T-helper 2 cell treated with Interferon-gamma antibody and Interleukin-4, amounts not matched to agents 5 μg/mL and 100 μg/mL, for 36 hours (primary cell): ENCODE data around the gene VIPR1.

Source experiments
- DNase-seq: peaks from one replicate; pipeline ENCODE4 v3.0.0; 2021; ENCODE audit warnings: low spot score
- H3K27ac Mint-ChIP-seq: one replicate; pipeline ENCODE4 v1.8.0; 2021; ENCODE audit warnings: mild to moderate bottlenecking, mixed read lengths
- H3K27me3 Mint-ChIP-seq: one replicate; pipeline ENCODE4 v1.8.0; 2021; ENCODE audit warnings: low read depth, mixed read lengths
- H3K36me3 Mint-ChIP-seq: one replicate; pipeline ENCODE4 v1.8.0; 2021; ENCODE audit warnings: low read depth, mixed read lengths
- H3K4me1 Mint-ChIP-seq: one replicate; pipeline ENCODE4 v1.8.0; 2021; ENCODE audit warnings: low read depth, mixed read lengths
- H3K4me3 Mint-ChIP-seq: one replicate; pipeline ENCODE4 v1.8.0; 2022; ENCODE audit warnings: mild to moderate bottlenecking, moderate library complexity, mixed read lengths
- H3K9me3 Mint-ChIP-seq: one replicate; pipeline ENCODE4 v1.8.0; 2021; ENCODE audit warnings: mixed read lengths

The VIPR1 gene

GRCh38 chr3:42525212-42525611, 22.8 kb downstream of the VIPR1 start:
- no peak for DNase-seq
- H3K27me3 Mint-ChIP-seq, result peaks cover under 1% of the 10 kb centered on the region
- H3K36me3 Mint-ChIP-seq, result peaks cover 2% of the 10 kb centered on the region
- no peak overlapping the region for H3K4me3 Mint-ChIP-seq
- peaks cover 31% of the 10 kb centered on the region for H3K4me1 Mint-ChIP-seq
- no peak overlapping the region for H3K27ac Mint-ChIP-seq
- H3K9me3 Mint-ChIP-seq, result peaks cover 4% of the 10 kb centered on the region

- Mint-ChIP-seq H3K36me3 (peaks cover 3% of the 10 kb centered on the region), H3K4me3 (no peak overlapping the region), H3K27me3 (peaks cover 3% of the 10 kb centered on the region), H3K9me3 (peaks cover 7% of the 10 kb centered on the region), H3K27ac (peak overlapping the region; percentile 9), H3K4me1 (peaks cover 31% of the 10 kb centered on the region)
- DNase-seq, result no peak
Measured at GRCh38 chr3:42525736-42526345, 23.4 kb downstream of the VIPR1 start.

GRCh38 chr3:42526616-42527367, 24.3 kb downstream of the VIPR1 start:
- Mint-ChIP-seq H3K4me1 (peaks cover 38% of the 10 kb centered on the region), H3K27me3 (peaks cover 3% of the 10 kb centered on the region), H3K36me3 (peaks cover 3% of the 10 kb centered on the region), H3K27ac (peak overlapping the region; percentile 81), H3K9me3 (peaks cover 7% of the 10 kb centered on the region), H3K4me3 (peak overlapping the region; percentile 66)
- DNase-seq, result no peak

GRCh38 chr3:42527368-42527917, 25.0 kb downstream of the VIPR1 start:
- Mint-ChIP-seq H3K27me3 (peaks cover 3% of the 10 kb centered on the region), H3K9me3 (peaks cover 7% of the 10 kb centered on the region), H3K36me3 (peaks cover 3% of the 10 kb centered on the region), H3K27ac (peak overlapping the region; percentile 81), H3K4me1 (peaks cover 38% of the 10 kb centered on the region), H3K4me3 (peak overlapping the region; percentile 66)
- no peak for DNase-seq

GRCh38 chr3:42529468-42529867, 27.0 kb downstream of the VIPR1 start:
- peaks cover 7% of the 10 kb centered on the region for H3K9me3 Mint-ChIP-seq
- H3K36me3 Mint-ChIP-seq, result peaks cover 3% of the 10 kb centered on the region
- peaks cover 38% of the 10 kb centered on the region for H3K4me1 Mint-ChIP-seq
- H3K4me3 Mint-ChIP-seq, result peak overlapping the region; percentile 47
- peaks cover 3% of the 10 kb centered on the region for H3K27me3 Mint-ChIP-seq
- DNase-seq, result no peak
- peak overlapping the region; percentile 52 for H3K27ac Mint-ChIP-seq

GRCh38 chr3:42530073-42530472, 27.6 kb downstream of the VIPR1 start:
- peaks cover 3% of the 10 kb centered on the region for H3K27me3 Mint-ChIP-seq
- DNase-seq, result no peak
- peak overlapping the region; percentile 13 for H3K27ac Mint-ChIP-seq
- peak overlapping the region; percentile 47 for H3K4me3 Mint-ChIP-seq
- H3K9me3 Mint-ChIP-seq, result peaks cover 7% of the 10 kb centered on the region
- peaks cover 3% of the 10 kb centered on the region for H3K36me3 Mint-ChIP-seq
- peaks cover 38% of the 10 kb centered on the region for H3K4me1 Mint-ChIP-seq

GRCh38 chr3:42531470-42531869, 29.0 kb downstream of the VIPR1 start:
- H3K9me3 Mint-ChIP-seq, result peaks cover 7% of the 10 kb centered on the region
- peaks cover 3% of the 10 kb centered on the region for H3K36me3 Mint-ChIP-seq
- DNase-seq, result no peak
- peaks cover 39% of the 10 kb centered on the region for H3K4me1 Mint-ChIP-seq
- no peak overlapping the region for H3K27ac Mint-ChIP-seq
- H3K4me3 Mint-ChIP-seq, result no peak overlapping the region
- peaks cover 3% of the 10 kb centered on the region for H3K27me3 Mint-ChIP-seq

GRCh38 chr3:42532229-42532628, 29.8 kb downstream of the VIPR1 start:
- H3K36me3 Mint-ChIP-seq, result peaks cover 3% of the 10 kb centered on the region
- peaks cover 35% of the 10 kb centered on the region for H3K4me1 Mint-ChIP-seq
- DNase-seq, result no peak
- peaks cover 3% of the 10 kb centered on the region for H3K27me3 Mint-ChIP-seq
- H3K4me3 Mint-ChIP-seq, result no peak overlapping the region
- H3K9me3 Mint-ChIP-seq, result peaks cover 7% of the 10 kb centered on the region
- H3K27ac Mint-ChIP-seq, result no peak overlapping the region

GRCh38 chr3:42533161-42533897, 30.9 kb downstream of the VIPR1 start:
- Mint-ChIP-seq H3K4me1 (peaks cover 32% of the 10 kb centered on the region), H3K9me3 (peaks cover 7% of the 10 kb centered on the region), H3K27me3 (peaks cover 3% of the 10 kb centered on the region), H3K4me3 (no peak overlapping the region), H3K27ac (no peak overlapping the region), H3K36me3 (peaks cover 3% of the 10 kb centered on the region)
- no peak for DNase-seq

GRCh38 chr3:42535981-42536784, 33.7 kb downstream of the VIPR1 start:
- H3K4me1 Mint-ChIP-seq, result peaks cover 12% of the 10 kb centered on the region
- no peak overlapping the region for H3K27ac Mint-ChIP-seq
- H3K4me3 Mint-ChIP-seq, result no peak overlapping the region
- no peaks in the 10 kb centered on the region for H3K27me3 Mint-ChIP-seq
- H3K9me3 Mint-ChIP-seq, result no peaks in the 10 kb centered on the region
- no peak for DNase-seq
- H3K36me3 Mint-ChIP-seq, result no peaks in the 10 kb centered on the region

- DNase-seq, result no peak
- Mint-ChIP-seq H3K4me1 (peaks cover 8% of the 10 kb centered on the region), H3K9me3 (no peaks in the 10 kb centered on the region), H3K36me3 (no peaks in the 10 kb centered on the region), H3K27ac (no peak overlapping the region), H3K27me3 (no peaks in the 10 kb centered on the region), H3K4me3 (no peak overlapping the region)
Measured at GRCh38 chr3:42537350-42537749, 34.9 kb downstream of the VIPR1 start.

- H3K36me3 Mint-ChIP-seq, result no peaks in the 10 kb centered on the region
Measured at GRCh38 chr3:42539871-42540714, 37.6 kb downstream of the VIPR1 start.

GRCh38 chr3:42541079-42541478, 38.6 kb downstream of the VIPR1 start:
- DNase-seq, result no peak
- Mint-ChIP-seq H3K9me3 (no peaks in the 10 kb centered on the region), H3K36me3 (no peaks in the 10 kb centered on the region), H3K27ac (no peak overlapping the region), H3K4me3 (no peak overlapping the region), H3K27me3 (no peaks in the 10 kb centered on the region), H3K4me1 (peaks cover 8% of the 10 kb centered on the region)

More at GRCh38 chr3:42539871-42540714, 37.6 kb downstream of the VIPR1 start:
- H3K9me3 Mint-ChIP-seq, result no peaks in the 10 kb centered on the region
- H3K27me3 Mint-ChIP-seq, result no peaks in the 10 kb centered on the region
- peaks cover 8% of the 10 kb centered on the region for H3K4me1 Mint-ChIP-seq
- DNase-seq, result peak; percentile 47
- H3K27ac Mint-ChIP-seq, result no peak overlapping the region
- H3K4me3 Mint-ChIP-seq, result no peak overlapping the region
